Right hindlimb (tissue), 1 donor: ENCODE results near the gene ABL1.
"Not testable (repeated sequence)": the region's sequence is repeated elsewhere in the genome, so short reads cannot be mapped to it uniquely, and the experiment has no call there.

ENCODE experiments used
- DNase-seq: peaks from one replicate; pipeline ENCODE4 v3.0.0-alpha.2; 2018

The ABL1 gene

DNA sequence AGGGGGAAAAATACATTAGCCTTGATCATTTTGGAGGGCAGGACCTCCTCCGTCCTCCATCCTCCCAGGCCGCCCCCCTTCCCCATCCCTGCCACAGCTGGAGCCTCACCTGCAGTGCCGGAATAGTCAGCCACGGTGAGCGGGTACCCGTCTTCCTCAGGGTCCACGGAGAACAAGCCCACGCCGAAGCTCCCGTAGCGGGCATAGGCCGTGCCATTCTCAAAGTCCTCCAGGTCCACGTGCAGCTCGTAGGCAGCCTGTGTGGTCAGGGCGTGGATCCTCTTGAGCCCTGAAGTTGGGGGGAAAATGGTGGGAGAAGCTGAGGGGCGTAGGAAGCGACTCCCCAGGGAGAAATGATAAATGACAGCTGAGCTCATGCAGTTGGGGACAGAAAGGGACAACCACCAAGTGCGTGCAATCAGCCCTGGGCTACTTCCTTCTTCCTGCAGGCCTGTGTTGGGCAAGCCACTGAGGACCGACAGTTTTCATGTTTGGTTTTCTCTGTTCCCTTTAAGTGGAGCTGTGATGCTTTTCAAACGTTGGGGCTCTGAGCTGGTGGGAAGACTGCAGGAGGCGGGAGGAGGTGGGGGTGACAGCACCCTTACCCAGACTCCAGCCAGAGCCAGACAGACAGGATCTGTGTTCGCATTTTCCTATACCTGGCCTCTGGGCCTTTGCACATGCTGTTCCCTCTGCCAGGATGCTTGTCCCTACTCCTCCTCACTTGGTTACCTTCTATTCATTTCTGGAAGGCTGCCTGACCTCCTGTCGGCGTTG is 70.3 kb downstream of the ABL1 start:
- DNase-seq: no peak

GRCh38 chr9:130905902-130906734 is 71.1 kb downstream of the ABL1 start:
- DNase-seq: no peak

GRCh38 chr9:130906735-130907416 is 71.8 kb downstream of the ABL1 start:
- no peak for DNase-seq

GRCh38 chr9:130908146-130908877 is 73.3 kb downstream of the ABL1 start:
- no peak for DNase-seq

DNA sequence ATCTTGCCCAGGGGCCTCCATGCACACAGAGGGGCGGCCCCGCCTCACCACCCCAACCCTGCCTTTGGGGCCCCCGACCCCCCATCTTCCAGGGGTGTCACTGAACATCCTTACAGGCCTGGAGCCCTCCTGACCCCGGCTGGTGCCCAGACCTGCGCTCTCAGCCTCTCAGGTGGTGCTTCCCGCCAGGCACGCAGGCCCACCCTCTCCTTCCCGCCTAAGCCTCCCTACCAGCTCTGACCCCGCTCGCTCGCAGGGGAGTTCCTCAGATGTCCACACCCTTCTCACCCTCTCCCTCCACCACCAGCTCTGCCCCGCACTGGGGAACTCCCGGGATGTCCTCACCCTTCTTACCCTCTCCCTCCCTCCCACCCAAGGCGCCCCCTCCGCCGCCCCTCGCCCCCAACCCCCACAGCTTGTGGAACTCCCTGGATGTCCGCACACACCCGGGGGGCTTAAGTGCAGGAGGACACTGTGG is 73.9 kb downstream of the ABL1 start:
- no peak for DNase-seq

GRCh38 chr9:130910041-130910440 is 75.0 kb downstream of the ABL1 start:
- not testable (repeated sequence) for DNase-seq

- DNase-seq: not testable (repeated sequence)
These were observed 75.6 kb downstream of the ABL1 start for GRCh38 chr9:130910670-130911069.

DNA sequence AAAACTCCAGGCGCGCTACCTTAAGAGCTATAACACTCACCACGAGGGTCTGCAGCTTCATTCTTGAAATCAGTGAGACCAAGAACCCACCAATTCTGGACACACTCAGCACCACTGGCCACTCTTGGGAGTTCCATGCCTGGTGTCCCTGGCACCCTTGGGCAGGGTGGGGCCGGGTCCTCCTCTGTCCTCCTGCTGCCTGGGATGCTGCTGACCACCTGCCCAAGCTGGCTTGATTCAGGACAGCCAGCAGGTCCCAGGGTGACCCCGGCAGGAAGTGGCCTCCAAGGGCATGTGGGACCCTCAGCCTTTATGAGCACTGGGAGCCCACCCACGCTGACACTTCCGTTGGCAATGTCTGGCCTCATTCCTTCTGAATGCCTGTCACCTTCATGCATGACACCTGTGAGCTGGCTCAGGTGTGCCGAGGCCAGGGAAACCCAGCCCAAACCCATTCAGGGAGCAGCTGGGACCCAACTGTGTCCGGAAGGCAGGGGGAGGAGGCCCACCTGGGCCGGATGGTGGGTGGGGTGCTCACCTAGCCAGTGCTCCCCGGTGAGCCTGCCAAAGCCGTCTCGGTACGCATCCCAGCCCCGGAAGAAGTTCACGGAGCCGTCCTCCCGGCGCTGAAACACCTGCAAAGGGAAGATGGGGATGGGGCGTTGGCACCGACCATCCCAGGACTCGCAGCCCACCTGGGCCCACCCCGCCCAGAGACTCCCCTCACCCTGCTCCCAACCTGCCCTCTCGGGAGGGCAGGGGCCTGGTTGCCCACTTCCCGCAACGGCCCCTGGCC is 76.4 kb downstream of the ABL1 start:
- DNase-seq: no peak

DNA sequence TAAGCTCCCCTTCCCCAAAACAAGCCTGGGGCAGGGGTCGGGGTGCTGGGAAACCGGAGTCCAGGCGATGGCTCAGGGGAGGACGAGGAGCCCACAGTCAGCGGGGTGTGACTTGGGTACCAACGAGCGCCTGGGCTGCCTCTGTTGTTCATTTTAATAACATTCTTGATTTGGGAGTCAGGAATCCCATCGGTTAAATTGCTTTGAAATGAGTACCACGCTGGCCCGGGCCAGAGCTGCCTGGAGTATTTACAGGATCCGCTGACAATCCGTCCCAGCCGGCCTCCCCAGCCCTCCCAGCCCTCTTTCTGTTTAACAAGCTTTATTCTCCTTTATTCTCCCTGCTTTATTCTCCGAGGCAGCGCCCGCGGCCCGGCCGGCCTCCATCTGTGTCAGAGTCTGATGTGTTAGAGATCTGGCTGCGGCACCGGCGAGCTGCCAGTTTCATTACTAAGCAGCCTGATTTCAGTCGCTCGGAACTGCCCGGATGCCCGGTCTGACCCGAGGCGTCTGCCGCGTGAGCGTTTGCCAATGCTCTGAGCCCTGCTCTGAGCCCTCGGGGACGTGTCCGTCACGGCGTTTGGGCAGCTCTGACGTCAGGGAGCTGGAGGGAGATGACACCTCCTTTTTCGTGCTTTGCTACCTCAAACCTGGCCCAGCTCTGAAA is 78.0 kb downstream of the ABL1 start:
- DNase-seq: no peak

DNA sequence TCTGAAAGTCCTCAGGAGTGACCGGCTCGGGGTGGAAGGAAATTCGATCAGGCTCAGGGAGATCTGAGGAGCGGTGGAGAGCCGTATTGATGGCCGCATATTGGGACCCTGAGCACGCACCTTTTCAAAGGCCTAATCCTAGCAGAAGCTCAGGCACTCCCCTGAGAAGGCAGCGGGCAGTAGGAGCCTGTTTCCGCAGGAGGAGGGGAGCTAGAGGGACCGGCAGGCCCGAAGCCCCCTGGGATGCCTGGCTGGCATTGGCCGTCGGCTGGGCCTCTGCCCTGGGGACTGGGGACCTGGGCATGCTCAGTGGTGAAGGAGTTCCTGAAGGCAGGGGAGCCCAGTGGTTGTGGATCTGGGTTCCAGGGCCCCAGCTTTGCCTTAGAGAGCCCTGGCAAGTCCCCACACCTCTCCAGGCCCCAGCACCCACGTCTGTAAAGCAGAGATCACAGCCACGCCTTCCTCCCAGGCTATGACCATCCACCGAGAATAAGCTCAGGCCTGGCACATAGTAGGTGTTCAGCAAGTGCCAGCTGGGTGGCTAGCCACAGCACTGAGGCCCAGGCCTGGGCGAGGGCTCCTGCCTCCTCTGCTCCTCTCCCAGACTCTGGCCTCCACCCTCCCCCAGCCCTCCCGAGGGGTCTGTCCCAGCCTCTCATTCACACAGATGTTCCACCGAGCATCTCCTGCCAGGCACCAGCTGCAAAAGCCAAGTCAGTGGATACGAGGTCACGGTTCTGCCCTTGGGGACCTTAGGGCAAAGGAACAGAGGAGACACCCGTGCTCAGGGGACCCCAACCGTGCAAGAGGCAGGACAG is 78.8 kb downstream of the ABL1 start:
- peak; percentile 55 for DNase-seq

- DNase-seq: no peak
These were observed 79.5 kb downstream of the ABL1 start for GRCh38 chr9:130914417-130915095.

GRCh38 chr9:130915096-130915447 is 80.0 kb downstream of the ABL1 start:
- no peak for DNase-seq

GRCh38 chr9:130917168-130917960 is 82.3 kb downstream of the ABL1 start:
- DNase-seq: no peak

DNA sequence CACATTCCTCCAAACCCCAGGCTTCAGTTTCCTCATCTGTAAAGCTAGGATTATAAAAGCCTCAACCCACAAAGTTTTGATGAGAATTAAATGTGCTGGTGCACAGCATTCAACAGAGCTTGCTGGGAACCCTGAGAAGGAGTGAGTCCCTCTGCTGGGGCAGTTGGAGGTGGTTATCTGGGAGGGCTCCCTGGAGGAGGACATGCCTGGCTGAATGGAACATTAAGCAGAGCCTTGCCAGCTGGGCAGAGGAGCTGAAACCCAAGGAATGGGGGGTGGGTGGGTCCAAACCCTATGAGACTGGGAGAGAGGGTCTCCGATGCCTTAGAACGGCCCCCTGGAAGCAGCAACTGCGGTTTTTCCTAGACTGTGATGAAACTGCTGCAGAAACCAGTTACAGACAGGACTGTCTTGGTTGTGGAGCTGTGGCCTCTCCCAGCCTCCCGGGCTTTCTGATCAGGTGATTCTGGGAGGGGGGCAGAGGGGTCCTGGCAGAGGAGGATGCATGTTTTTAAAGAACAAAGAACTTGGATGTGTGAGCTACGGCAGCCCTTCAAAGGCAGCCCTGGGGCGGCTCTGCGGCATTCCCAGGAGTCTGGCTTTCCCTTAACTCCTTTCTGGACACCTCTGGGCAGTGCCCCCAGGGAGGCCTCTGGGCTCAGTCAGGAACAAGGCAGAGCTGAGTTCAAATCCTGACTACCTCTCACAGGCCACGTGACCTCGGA is 83.2 kb downstream of the ABL1 start:
- no peak for DNase-seq

GRCh38 chr9:130918826-130919558 is 83.9 kb downstream of the ABL1 start:
- DNase-seq: no peak

GRCh38 chr9:130919559-130920145 is 84.6 kb downstream of the ABL1 start:
- no peak for DNase-seq

- DNase-seq: no peak
These were observed 85.2 kb downstream of the ABL1 start for GRCh38 chr9:130920233-130920632.
